HepG2 (cell line): ENCODE measurements around the gene ATP13A1. TPM values are rescaled to one million over a fixed set of nuclear protein-coding genes. Genes with fewer than 3 reads are reported as not detected.

Experiments
- ATAC-seq: fragments of 200-7000 bp; cut with Tn5 transposase; 3 replicates; pipeline ENCODE4 v1.9.1; 2020; ENCODE audit warnings: mild to moderate bottlenecking, moderate library complexity
- BruUV-seq: library from RNA; stranded (reverse); fragments of 400-500 nt; replicated peaks from 2 replicates; lab custom pipeline; 2021; lab: Mats Ljungman, UMichigan
- CTCF ChIA-PET: fragments of 300-600 bp; formaldehyde crosslinking; extraction: SDS; loops from one replicate; lab custom pipeline; 2021; ENCODE audit warnings: low total read pairs, inconsistent platforms, low intra/inter-chr PET ratio; lab: Yijun Ruan, JAX
- POLR2A ChIA-PET: fragments of 350-600 bp; sonication (Branson Sonifier 250); formaldehyde crosslinking; loops from one replicate; lab custom pipeline; 2020; ENCODE audit warnings: antibody characterized with exemption, inconsistent platforms; lab: Yijun Ruan, JAX
- DNase-seq: peaks from one replicate; pipeline ENCODE4 v3.0.0-alpha.2; 2015; ENCODE audit warnings: low spot score
- FAIRE-seq: peaks from 3 replicates; lab custom pipeline; 2011; peaks lifted over from hg19 to GRCh38; lab: Jason Lieb, UNC
- H2AFZ ChIP-seq: one replicate; pipeline ENCODE4 v1.6.1; 2011; ENCODE audit warnings: low read length, inconsistent platforms
- H3K27ac ChIP-seq: fragments of 300-600 bp; 3 replicates; pipeline ENCODE4 v1.8.0; 2011; ENCODE audit warnings: mixed run types, mild to moderate bottlenecking, mixed read lengths, low read length, inconsistent platforms; ENCODE audit not compliant: insufficient read depth; ENCODE audit errors: extremely low read length
- H3K27me3 ChIP-seq, 2 experiments: fragments of 200-600 bp in 1 of 2; 2 replicates in 1 of 2; 3 replicates in 1 of 2; pipeline versions ENCODE4 v1.6.0 to v1.8.0; 2011; ENCODE audit warnings: low read length in 2 of 2, mild to moderate bottlenecking in 2 of 2, moderate library complexity in 2 of 2, inconsistent platforms in 1 of 2; ENCODE audit not compliant: insufficient read depth in 2 of 2, control insufficient read depth in 1 of 2
- H3K36me3 ChIP-seq, 2 experiments: fragments of 200-600 bp in 1 of 2; replicated peaks in 1 of 2; 2 replicates in 1 of 2; 3 replicates in 1 of 2; pipeline versions ENCODE4 v1.5.1 to v1.8.0; 2011; ENCODE audit warnings: low read length in 2 of 2, inconsistent platforms in 1 of 2; ENCODE audit not compliant: insufficient read depth in 2 of 2, control insufficient read depth in 1 of 2
- H3K4me1 ChIP-seq: 2 replicates; pipeline ENCODE4 v1.5.1; 2012; ENCODE audit warnings: low read length, inconsistent platforms; ENCODE audit not compliant: insufficient read depth
- H3K4me2 ChIP-seq: 2 replicates; pipeline ENCODE4 v1.6.0; 2011; ENCODE audit warnings: low read depth, low read length, inconsistent platforms
- H3K4me3 ChIP-seq, 3 experiments: fragments of 200-600 bp in 1 of 3; sonication (generic), shearing (Covaris generic) in 1 of 3; replicated peaks in 1 of 3; 2 replicates each; pipeline ENCODE4 v1.5.1; 2011 to 2016; ENCODE audit warnings: low read length in 3 of 3, inconsistent platforms in 2 of 3, low read depth in 2 of 3, mild to moderate bottlenecking in 2 of 3, control low read depth in 1 of 3, mixed read lengths in 1 of 3; ENCODE audit not compliant: insufficient read depth in 1 of 3
- H3K79me2 ChIP-seq: one replicate; pipeline ENCODE4 v1.6.1; 2011; ENCODE audit warnings: low read length, inconsistent platforms; ENCODE audit not compliant: insufficient read depth
- H3K9ac ChIP-seq: 2 replicates; pipeline ENCODE4 v1.6.0; 2011; ENCODE audit warnings: mild to moderate bottlenecking, low read depth, low read length, inconsistent platforms; ENCODE audit not compliant: insufficient read depth
- H3K9me3 ChIP-seq: 2 replicates; pipeline ENCODE4 v1.5.1; 2012; ENCODE audit warnings: mild to moderate bottlenecking, low read length
- H4K20me1 ChIP-seq: 2 replicates; pipeline ENCODE4 v1.6.0; 2011; ENCODE audit warnings: inconsistent platforms, mild to moderate bottlenecking, low read length, moderate library complexity; ENCODE audit not compliant: insufficient read depth
- ASH2L ChIP-seq: fragments of 300-600, 200-600 bp; sonication (generic); IDR thresholded peaks from 2 replicates; pipeline ENCODE4 v1.7.0; 2017; ENCODE audit warnings: low read depth, mild to moderate bottlenecking, moderate library complexity, mixed read lengths, low read length; ENCODE audit not compliant: insufficient read length
- ATF7-NPFF ChIP-seq: sonication (generic); formaldehyde crosslinking; IDR thresholded peaks from 2 replicates; pipeline ENCODE4 v1.8.1; 2023; ENCODE audit warnings: mild to moderate bottlenecking, low read depth, missing genetic modification reagents, moderate library complexity
- CREB1 ChIP-seq, 2 experiments: fragments of 450-650 bp in 1 of 2; IDR thresholded peaks; 2 replicates each; pipeline ENCODE4 v1.6.1; 2016 to 2017; ENCODE audit warnings: control low read depth in 1 of 2, mild to moderate bottlenecking in 1 of 2, missing compliant biosample characterization in 1 of 2, missing genetic modification characterization in 1 of 2
- DRAP1 ChIP-seq: IDR thresholded peaks from 2 replicates; pipeline ENCODE4 v1.6.1; 2016; ENCODE audit warnings: missing genetic modification reagents, missing compliant biosample characterization
- GFI1 ChIP-seq: sonication (generic); formaldehyde crosslinking; IDR thresholded peaks from 2 replicates; pipeline ENCODE4 v1.5.0; 2020; ENCODE audit warnings: missing genetic modification reagents, mild to moderate bottlenecking, borderline replicate concordance
- GLMP ChIP-seq: sonication (generic); formaldehyde crosslinking; IDR thresholded peaks from 2 replicates; pipeline ENCODE4 v1.9.0; 2021; ENCODE audit warnings: missing genetic modification reagents, mild to moderate bottlenecking, borderline replicate concordance
- PAWR ChIP-seq: sonication (generic); formaldehyde crosslinking; IDR thresholded peaks from 2 replicates; pipeline ENCODE4 v1.4.0; 2020; ENCODE audit warnings: missing genetic modification reagents, mild to moderate bottlenecking, borderline replicate concordance
- PHF5A ChIP-seq: IDR thresholded peaks from one replicate; pipeline ENCODE4 v1.6.1; 2018; ENCODE audit warnings: low read depth, missing genetic modification reagents; ENCODE audit not compliant: unreplicated experiment
- SPEN ChIP-seq: sonication (generic); formaldehyde crosslinking; IDR thresholded peaks from 2 replicates; pipeline ENCODE4 v1.5.1; 2020; ENCODE audit warnings: low read depth, mild to moderate bottlenecking, missing genetic modification reagents
- TCF7L2 ChIP-seq: IDR thresholded peaks from 2 replicates; pipeline ENCODE4 v1.6.1; 2011; ENCODE audit warnings: mild to moderate bottlenecking, low read depth, low read length, moderate library complexity
- ZFP37 ChIP-seq: sonication (generic); formaldehyde crosslinking; IDR thresholded peaks from 2 replicates; pipeline ENCODE4 v1.4.0; 2020; ENCODE audit warnings: missing genetic modification reagents, borderline replicate concordance
- ZNF121 ChIP-seq: sonication (generic); formaldehyde crosslinking; IDR thresholded peaks from 2 replicates; pipeline ENCODE4 v1.5.0; 2020; ENCODE audit warnings: mild to moderate bottlenecking, missing genetic modification reagents
- ZNF143 ChIP-seq: sonication (generic); formaldehyde crosslinking; IDR thresholded peaks from 2 replicates; pipeline ENCODE4 v1.4.0; 2020; ENCODE audit warnings: missing genetic modification reagents
- ZNF382 ChIP-seq: sonication (generic); formaldehyde crosslinking; IDR thresholded peaks from 2 replicates; pipeline ENCODE4 v1.5.0; 2020; ENCODE audit warnings: missing genetic modification reagents, mild to moderate bottlenecking, borderline replicate concordance
- ZNF430 ChIP-seq: sonication (generic); formaldehyde crosslinking; IDR thresholded peaks from 2 replicates; pipeline ENCODE4 v1.9.0; 2021; ENCODE audit warnings: mild to moderate bottlenecking, missing genetic modification reagents
- ZNF710 ChIP-seq: sonication (generic); formaldehyde crosslinking; IDR thresholded peaks from 2 replicates; pipeline ENCODE4 v1.5.0; 2020; ENCODE audit warnings: mild to moderate bottlenecking, missing genetic modification reagents, borderline replicate concordance
- ZNF782 ChIP-seq: sonication (generic); formaldehyde crosslinking; IDR thresholded peaks from 2 replicates; pipeline ENCODE4 v1.4.0; 2020; ENCODE audit warnings: missing genetic modification reagents, mild to moderate bottlenecking, borderline replicate concordance
- ZSCAN29 ChIP-seq: sonication (generic); formaldehyde crosslinking; conservative IDR thresholded peaks from 2 replicates; pipeline ENCODE4 v1.4.0; 2020; ENCODE audit warnings: mild to moderate bottlenecking, missing genetic modification reagents
- WGBS: methylation state at CpG from one replicate; pipeline ENCODE4 v1.1.6; 2017; ENCODE audit warnings: low lambda C conversion rate; 5-methylcytosine and 5-hydroxymethylcytosine counted together
- in situ Hi-C: cut with HindIII; loops from 2 replicates; pipeline ENCODE4 v1.10.0; 2017; ENCODE audit warnings: low pct_unique_long_range_greater_than_20kb; ENCODE audit not compliant: extremely low pct_ligation_motif_present
- intact Hi-C: fragments of 100-400 bp; cut with micrococcal nuclease; formaldehyde crosslinking; loops from one replicate; pipeline ENCODE4 v1.10.0; 2022; ENCODE audit not compliant: unreplicated experiment
- polyA plus RNA-seq, 8 experiments: library from polyadenylated mRNA; depleted of rRNA in 3 of 8; stranded (reverse) in 7 of 8; unstranded in 1 of 8; fragments of >200 nt; fragmentation: Illumina TruSeq in 4 of 8; extraction: Trizol in 4 of 8; gene quantifications; 2 replicates each; pipeline versions ENCODE4 v1.2.1 to v1.2.3, GENCODE V29; 2011 to 2016; ENCODE audit warnings: low read depth in 4 of 8, missing spikeins in 1 of 8, mixed read lengths in 1 of 8; ENCODE audit not compliant: insufficient read depth in 1 of 8
- total RNA-seq, 5 experiments: library from RNA; depleted of rRNA; stranded (reverse); fragments of >200 nt; fragmentation: Illumina TruSeq; extraction: Trizol; gene quantifications; 2 replicates each; pipeline ENCODE4 v1.2.3, GENCODE V29; 2016; ENCODE audit warnings: low read depth in 1 of 5

ATP13A1 gene
- total and polyA plus RNA-seq, 2 of the 13 experiments (the other 11 are each of a cell fraction or from before 2014, with no cell fraction given) = 23.2 to 41.7 TPM

GRCh38 chr19:19643158-19644053 lies 20.1 kb downstream of the ATP13A1 start, which contains the start of gene GMIP:
GMIP (minus strand) TSS chr19:19643657; CDS start chr19:19643529, 128 bp downstream.
- in situ Hi-C loops = loop anchor here (5.0 kb wide), 1 partner anchor 106 kb away; the partner anchor contains the start of gene CILP2
- TF ChIP-seq ZNF782 (CRISPR knock-in tag) (no peak), PHF5A (CRISPR knock-in tag) (no peak), ZNF430 (CRISPR knock-in tag) (no peak), ZFP37 (no peak), ZNF143 (no peak), ATF7-NPFF (no peak), SPEN (0 out of 2 replicates have a peak, but pooled peaks have one; percentile 36), ZSCAN29 (CRISPR knock-in tag) (no peak), GLMP (CRISPR knock-in tag) (no peak), ASH2L (no peak), GFI1 (CRISPR knock-in tag) (no peak), TCF7L2 (no peak), ZNF710 (no peak), CREB1 (IDR thresholded peaks at IDR 0.05) (no peak), CREB1 (CRISPR knock-in tag; IDR thresholded peaks at IDR 0.05) (no peak), DRAP1 (no peak), ZNF382 (CRISPR knock-in tag) (no peak), PAWR (no peak), ZNF121 (CRISPR knock-in tag) (no peak)

More at GRCh38 chr19:19643158-19644053, 20.1 kb downstream of the ATP13A1 start, which contains the start of gene GMIP:
- Histone ChIP-seq H3K4me2 (peak within 1 kb of the TSS; percentile 87), H3K79me2 (no peaks in the 10 kb centered on the region), H3K27ac (peak within 1 kb of the TSS; percentile 15), H3K4me3 (peak within 1 kb of the TSS; percentile 86 to 88 (median 88)), H3K4me1 (no peaks in the 10 kb centered on the region), H3K36me3 (peaks cover 6 to 35% of the 10 kb centered on the region in 2 experiments; a peak in 4 of 5 replicates), H4K20me1 (no peaks in the 10 kb centered on the region), H3K9ac (peak within 1 kb of the TSS; percentile 65), H2AFZ (no peak within 1 kb of the TSS), H3K9me3 (no peaks in the 10 kb centered on the region), H3K27me3 (no peaks in the 10 kb centered on the region)
- BruUV-seq = no TSS peak
- WGBS = 0% methylated on average over 6 of the region's 50 CpGs
- CTCF ChIA-PET = interaction anchor here (0.8 to 2.4 kb wide), 3 partner anchors 81 to 111 kb away, joined by 3 to 23 read pairs (median 3); no protein-coding TSS in a partner anchor
- POLR2A ChIA-PET = interaction anchor here (1.0 to 1.3 kb wide), 3 partner anchors 111 to 258 kb away, joined by 3 to 4 read pairs (median 3); no protein-coding TSS in a partner anchor
- DNase-seq (peak; percentile 45), FAIRE-seq (no peak), ATAC-seq (peak; percentile 81)
- intact Hi-C loops = loop anchor here (5.0 kb wide), 1 partner anchor 111 kb away; no protein-coding TSS in a partner anchor
